Stimulated activated CD8-positive, alpha-beta memory T cell treated with anti-CD3 and anti-CD28 coated beads, Interleukin-4, amount 100 ng/mL, for 1 hour (primary cell): ENCODE data around the gene PAXX.
A peak's percentile ranks its signal among the peaks of the same experiment; 100 is the strongest.

Source experiments
- DNase-seq, 2 donors: peaks; one replicate each; pipeline ENCODE4 v3.0.0-alpha.2; 2020; ENCODE audit warnings: low read depth in 2 of 2, low spot score in 1 of 2

PAXX gene

GRCh38 chr9:136964833-136965422 lies 27.3 kb upstream of the PAXX start:
- no peak for DNase-seq

DNA sequence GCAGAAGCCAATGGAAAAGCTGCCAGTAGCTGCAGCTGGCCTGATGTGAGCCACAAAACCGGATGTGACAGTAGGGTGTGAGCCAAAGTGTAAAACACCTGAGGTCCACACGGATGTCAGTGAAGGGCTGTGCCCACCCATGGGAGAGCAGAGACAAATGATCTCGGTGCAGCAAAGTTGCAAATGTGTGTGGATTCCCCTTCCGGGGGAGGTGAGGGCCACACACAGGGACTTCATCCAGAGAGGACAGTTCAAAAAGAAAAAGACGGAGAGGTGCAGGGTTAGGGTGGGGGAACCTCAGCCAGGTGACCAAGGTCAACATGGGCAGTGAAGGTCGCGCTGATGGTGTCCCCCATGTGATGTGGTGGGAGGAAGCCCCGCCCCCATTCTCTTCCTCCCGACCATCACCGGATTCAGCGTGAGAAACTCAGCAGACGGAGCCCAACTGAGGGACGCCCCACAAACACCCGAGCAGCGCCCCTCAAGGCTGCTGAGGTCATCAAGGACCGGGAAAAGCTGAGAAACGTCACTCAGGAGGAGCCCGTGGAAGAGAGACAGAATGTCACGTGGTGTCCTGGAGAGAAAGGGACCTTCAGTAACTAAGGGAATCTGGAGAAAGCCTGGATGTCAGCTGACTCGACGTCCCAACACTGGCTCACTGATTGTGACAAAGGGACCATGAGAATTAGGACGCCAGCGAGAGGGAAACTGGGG lies 26.3 kb upstream of the PAXX start:
- DNase-seq, result no peak

DNA sequence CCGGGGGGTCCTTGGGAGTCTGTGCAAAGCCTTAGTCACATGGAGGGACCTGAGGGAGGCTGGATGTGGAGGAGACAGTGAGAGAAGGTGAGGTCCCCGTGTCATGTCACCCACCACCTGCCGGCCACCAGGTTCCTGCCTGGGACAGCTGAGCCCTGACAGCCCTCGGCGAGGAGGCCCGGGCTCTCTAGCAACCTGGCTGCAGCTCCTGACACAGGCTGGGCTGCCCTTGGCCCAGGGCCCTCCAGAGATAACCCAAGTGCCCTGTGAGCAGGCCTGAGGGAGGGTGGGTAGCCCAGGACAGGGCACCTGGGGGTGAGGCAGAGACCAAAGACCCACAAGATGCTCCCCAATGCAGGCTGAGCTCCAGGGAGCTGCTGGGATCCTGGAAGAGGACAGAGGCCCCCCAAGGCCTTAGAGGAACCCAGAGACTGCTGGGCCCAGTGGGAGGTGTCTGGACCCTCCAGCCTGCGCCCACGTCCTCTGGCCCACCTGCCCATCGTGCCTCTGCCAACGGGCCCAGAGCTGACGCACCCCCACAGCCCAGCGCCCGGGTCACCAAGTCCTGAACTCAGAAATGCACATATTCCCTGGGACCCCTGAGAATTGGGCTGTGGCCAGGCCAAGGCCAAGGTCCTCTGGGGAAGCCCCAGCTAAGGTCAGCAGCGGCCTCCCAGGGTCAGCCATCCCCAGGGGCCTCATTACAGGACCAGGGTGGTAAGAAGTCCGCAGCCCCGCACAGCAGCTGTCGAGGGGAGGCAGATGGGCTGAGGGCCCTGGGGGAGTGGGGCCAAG lies 23.7 kb upstream of the PAXX start:
- DNase-seq, result no peak

- no peak for DNase-seq
These were observed 23.1 kb upstream of the PAXX start for GRCh38 chr9:136969150-136969549.

GRCh38 chr9:136969774-136970173 lies 22.4 kb upstream of the PAXX start:
- no peak for DNase-seq

- DNase-seq, result no peak
These were observed 21.9 kb upstream of the PAXX start for GRCh38 chr9:136970361-136970760.

GRCh38 chr9:136971746-136972145 lies 20.5 kb upstream of the PAXX start:
- no peak for DNase-seq

GRCh38 chr9:136972335-136972734 lies 19.9 kb upstream of the PAXX start:
- no peak for DNase-seq

GRCh38 chr9:136972743-136973142 lies 19.5 kb upstream of the PAXX start:
- no peak for DNase-seq

DNA sequence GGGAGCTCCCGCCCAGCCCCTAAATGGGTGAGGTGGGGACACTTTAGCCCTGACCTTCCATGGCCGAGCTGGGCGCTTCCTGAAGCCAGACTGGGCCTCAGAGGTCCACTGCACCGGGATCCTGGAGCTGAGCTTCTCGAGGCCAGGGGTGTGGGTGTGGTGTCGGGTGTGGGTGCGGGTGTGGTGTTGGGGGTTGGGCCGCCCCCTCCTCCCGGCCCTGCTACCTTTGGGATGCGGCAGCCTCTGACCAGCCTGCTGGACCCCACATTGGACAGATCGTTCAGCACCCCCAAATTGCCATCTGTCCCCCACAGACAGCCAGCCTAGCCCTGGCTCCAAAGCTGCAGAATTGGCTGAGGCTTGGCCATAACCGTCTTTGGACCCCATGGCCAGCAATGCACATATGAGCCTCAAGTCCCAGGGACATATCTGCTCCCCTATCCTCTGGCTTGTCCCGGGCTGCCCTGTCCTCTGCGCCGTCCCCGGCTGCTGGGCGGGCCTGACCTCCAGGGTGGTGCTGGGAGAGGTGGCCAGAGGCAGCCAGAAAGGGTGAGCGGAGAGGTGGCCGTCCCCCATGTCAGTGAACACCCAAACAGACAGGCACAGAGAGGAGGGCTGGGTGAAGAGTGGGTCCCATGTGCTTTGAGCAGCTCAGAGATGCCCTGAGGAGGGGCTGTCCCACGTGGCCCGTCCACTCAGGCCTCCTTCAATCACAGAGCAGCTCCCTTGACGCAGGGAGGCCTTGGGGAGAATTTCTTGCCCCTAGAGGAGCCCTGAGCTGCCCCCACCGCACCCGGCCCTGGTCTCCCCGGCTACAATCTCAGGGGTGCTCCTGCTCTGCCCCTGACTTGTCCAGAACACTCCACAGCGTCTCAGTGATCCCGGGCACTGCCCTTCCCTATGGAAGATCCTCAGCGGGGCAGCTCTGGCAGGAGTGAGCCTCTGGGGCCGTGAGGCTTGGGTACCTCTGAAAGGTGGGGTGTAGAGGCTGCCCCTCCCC lies 18.3 kb upstream of the PAXX start:
- DNase-seq, result no peak

GRCh38 chr9:136974817-136975535 lies 17.2 kb upstream of the PAXX start:
- no peak for DNase-seq

- no peak for DNase-seq
These were observed 16.6 kb upstream of the PAXX start for GRCh38 chr9:136975644-136976043.

- no peak for DNase-seq
These were observed 15.0 kb upstream of the PAXX start, which contains the start of gene PTGDS for GRCh38 chr9:136977223-136977622. Gene PTGDS (plus strand): TSS chr9:136977504. CDS start chr9:136977579, 75 bp downstream.

DNA sequence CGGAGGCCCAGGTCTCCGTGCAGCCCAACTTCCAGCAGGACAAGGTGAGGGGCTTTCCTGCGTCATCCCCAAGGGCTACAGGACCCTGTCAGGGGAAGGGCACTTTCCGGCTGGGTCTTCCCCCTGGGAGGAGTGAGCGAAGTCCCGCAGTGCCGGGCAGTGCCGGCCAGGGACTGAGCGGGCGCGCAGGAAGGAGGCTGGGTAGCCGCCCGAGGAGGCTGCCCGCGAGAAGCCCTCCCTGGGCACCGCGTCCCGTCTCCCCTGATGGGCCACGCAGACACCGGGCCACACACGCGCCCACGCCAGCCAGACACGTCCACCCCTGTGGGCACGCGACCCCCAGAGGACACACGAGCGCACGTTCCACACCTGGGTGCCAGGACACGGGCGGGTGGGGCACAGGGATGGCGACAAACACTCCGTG lies 14.6 kb upstream of the PAXX start:
- DNase-seq, result no peak

- DNase-seq, result peak; percentile 62 to 66
These were observed 14.0 kb upstream of the PAXX start for GRCh38 chr9:136978073-136978864.

- no peak for DNase-seq
These were observed 13.2 kb upstream of the PAXX start for GRCh38 chr9:136978865-136979544.

GRCh38 chr9:136979769-136980587 lies 12.2 kb upstream of the PAXX start:
- DNase-seq, result no peak
